A549 (cell line): Measurements from ENCODE around the gene CACNA2D2. TPM values are rescaled to one million over a fixed set of nuclear protein-coding genes. Genes with fewer than 3 reads are reported as not detected.

Source experiments
- ATAC-seq, 2 experiments: fragments of 200-7000 bp in 1 of 2; fragments of >200 bp in 1 of 2; cut with Nextera tagmentation in 1 of 2; cut with Tn5 transposase in 1 of 2; 3 replicates each; pipeline versions ENCODE4 v1.8.0 to v1.9.1; 2018 to 2020; ENCODE audit warnings: mild to moderate bottlenecking in 1 of 2, moderate library complexity in 1 of 2
- CTCF ChIA-PET: fragments of 300-600 bp; sonication (Branson Sonifier 250); formaldehyde crosslinking; extraction: SDS; loops from one replicate; lab custom pipeline; 2021; ENCODE audit warnings: antibody characterized with exemption, inconsistent platforms; lab: Yijun Ruan, JAX
- POLR2A ChIA-PET: fragments of 350-600 bp; formaldehyde crosslinking; extraction: SDS; loops from one replicate; lab custom pipeline; 2021; ENCODE audit warnings: antibody characterized with exemption, inconsistent platforms; lab: Yijun Ruan, JAX
- DNase-seq, 2 experiments: peaks; one replicate each; pipeline versions ENCODE4 v3.0.0 to v3.0.0-alpha.2; 2011 to 2016; ENCODE audit warnings: low read depth in 1 of 2, low spot score in 1 of 2
- FAIRE-seq: peaks from 2 replicates; lab custom pipeline; 2011; peaks lifted over from hg19 to GRCh38; lab: Jason Lieb, UNC
- H3K27ac ChIP-seq, 2 experiments: fragments of >200 bp; sonication (Bioruptor Twin); formaldehyde crosslinking; 3 replicates each; pipeline ENCODE4 v1.5.1; 2016 to 2017
- H3K4me1 ChIP-seq: fragments of >200 bp; sonication (Bioruptor Twin); formaldehyde crosslinking; 3 replicates; pipeline ENCODE4 v1.6.1; 2016
- H3K4me2 ChIP-seq: fragments of >200 bp; sonication (Bioruptor Twin); formaldehyde crosslinking; 3 replicates; pipeline ENCODE4 v1.6.1; 2016
- H3K4me3 ChIP-seq: fragments of >200 bp; sonication (Bioruptor Twin); formaldehyde crosslinking; 3 replicates; pipeline ENCODE4 v1.5.1; 2016
- H3K9me3 ChIP-seq: fragments of >200 bp; sonication (Bioruptor Twin); formaldehyde crosslinking; 3 replicates; pipeline ENCODE4 v1.6.1; 2016
- ATOH8 ChIP-seq: fragments of 250-450 bp; sonication (Bioruptor Pico); IDR thresholded peaks from 2 replicates; pipeline ENCODE4 v1.5.0; 2020; ENCODE audit warnings: low read depth, mild to moderate bottlenecking, moderate library complexity
- CBX2 ChIP-seq: fragments of 200-600 bp; sonication (generic); IDR thresholded peaks from 2 replicates; pipeline ENCODE4 v1.6.1; 2016; ENCODE audit warnings: low read depth, mild to moderate bottlenecking, borderline replicate concordance
- CBX8 ChIP-seq: fragments of 200-600 bp; sonication (generic); IDR thresholded peaks from 2 replicates; pipeline ENCODE4 v1.6.1; 2016
- CHD2 ChIP-seq: fragments of 150-350 bp; IDR thresholded peaks from 2 replicates; pipeline ENCODE4 v1.6.1; 2014; ENCODE audit warnings: low read length; ENCODE audit not compliant: partially characterized antibody
- CTCF ChIP-seq: fragments of >200 bp; sonication (Bioruptor Twin); formaldehyde crosslinking; IDR thresholded peaks from 3 replicates; pipeline ENCODE4 v1.5.1; 2016
- E2F6 ChIP-seq: IDR thresholded peaks from 2 replicates; pipeline ENCODE4 v1.6.1; 2012; ENCODE audit warnings: low read depth, borderline replicate concordance
- ELK1 ChIP-seq: fragments of 150-350 bp; IDR thresholded peaks from 2 replicates; pipeline ENCODE4 v1.6.1; 2014; ENCODE audit warnings: low read depth, mild to moderate bottlenecking, low read length
- ESRRA ChIP-seq: fragments of 150-350 bp; IDR thresholded peaks from 2 replicates; pipeline ENCODE4 v1.6.1; 2014; ENCODE audit warnings: mild to moderate bottlenecking, low read length, borderline replicate concordance
- FOSB ChIP-seq: fragments of 250-450 bp; sonication (Bioruptor Pico); IDR thresholded peaks from 2 replicates; pipeline ENCODE4 v1.5.0; 2020; ENCODE audit warnings: mild to moderate bottlenecking, moderate library complexity
- FOXS1 ChIP-seq: fragments of 250-450 bp; sonication (Bioruptor Pico); IDR thresholded peaks from 2 replicates; pipeline ENCODE4 v1.5.0; 2020; ENCODE audit warnings: mild to moderate bottlenecking, moderate library complexity
- HMGXB4 ChIP-seq: fragments of 250-450 bp; sonication (Bioruptor Pico); IDR thresholded peaks from 2 replicates; pipeline ENCODE4 v1.5.0; 2021; ENCODE audit warnings: mild to moderate bottlenecking, moderate library complexity, borderline replicate concordance
- KDM5A ChIP-seq: fragments of 200-600 bp; sonication (generic); IDR thresholded peaks from 2 replicates; pipeline ENCODE4 v1.6.1; 2016; ENCODE audit warnings: antibody characterized with exemption, mild to moderate bottlenecking
- MYC ChIP-seq: IDR thresholded peaks from 2 replicates; pipeline ENCODE4 v1.6.1; 2012; ENCODE audit warnings: mild to moderate bottlenecking, inconsistent platforms, low read length, improper control_type of control experiment, borderline replicate concordance
- NFE2L2 ChIP-seq: fragments of 150-350 bp; conservative IDR thresholded peaks from 2 replicates; pipeline ENCODE4 v1.6.1; 2014; ENCODE audit warnings: low read length
- RAD21 ChIP-seq, 2 experiments: fragments of >200 bp in 1 of 2; sonication (Bioruptor Twin) in 1 of 2; formaldehyde crosslinking in 1 of 2; IDR thresholded peaks in 1 of 2; conservative IDR thresholded peaks in 1 of 2; 2 replicates in 1 of 2; 3 replicates in 1 of 2; pipeline ENCODE4 v1.6.1; 2012 to 2018; ENCODE audit warnings: inconsistent platforms in 1 of 2
- REST ChIP-seq: fragments of 200-600 bp; sonication (generic); IDR thresholded peaks from 2 replicates; pipeline ENCODE4 v1.6.1; 2016; ENCODE audit warnings: antibody characterized with exemption, mild to moderate bottlenecking, moderate library complexity
- RNF2 ChIP-seq: fragments of 200-600 bp; sonication (generic); IDR thresholded peaks from 2 replicates; pipeline ENCODE4 v1.6.1; 2016; ENCODE audit warnings: low read depth, mild to moderate bottlenecking, antibody characterized with exemption, moderate library complexity, borderline replicate concordance
- SMC3 ChIP-seq: fragments of >200 bp; sonication (Bioruptor Twin); formaldehyde crosslinking; IDR thresholded peaks from 3 replicates; pipeline ENCODE4 v1.6.1; 2018; ENCODE audit warnings: inconsistent platforms
- TP53 ChIP-seq: fragments of 250-450 bp; sonication (Bioruptor Pico); IDR thresholded peaks from 2 replicates; pipeline ENCODE4 v1.5.0; 2021; ENCODE audit warnings: mild to moderate bottlenecking, moderate library complexity
- USF2 ChIP-seq: fragments of 450-650 bp; IDR thresholded peaks from 2 replicates; pipeline ENCODE4 v1.6.1; 2014; ENCODE audit warnings: antibody characterized with exemption
- WGBS: methylation state at CpG from one replicate; pipeline ENCODE4 v1.1.6; 2017; ENCODE audit errors: missing lambda C conversion rate; 5-methylcytosine and 5-hydroxymethylcytosine counted together
- polyA plus RNA-seq, 4 experiments: library from polyadenylated mRNA; depleted of rRNA in 3 of 4; stranded (reverse); fragments of >200 nt; fragmentation: RNase III in 1 of 4; extraction: RNeasy Plus Mini Kit Qiagen cat#74134 plus additional on column Dnase treatment in 1 of 4; gene quantifications; 2 replicates in 3 of 4; 3 replicates in 1 of 4; pipeline ENCODE4 v1.2.3, GENCODE V29; 2011 to 2017

Gene CACNA2D2
- polyA plus RNA-seq, 2 of the 4 experiments (the other 2 are of a cell fraction): 0.21 to 0.75 TPM

- H3K4me1 ChIP-seq: no peaks in the 10 kb centered on the region
- H3K27ac ChIP-seq: no peak overlapping the region
- no peak overlapping the region for H3K4me3 ChIP-seq
- no peaks in the 10 kb centered on the region for H3K9me3 ChIP-seq
- no peak overlapping the region for H3K4me2 ChIP-seq
- POLR2A ChIA-PET: no interaction called here
- peak; percentile 75; the same call in 1 of the 2 replicates for TF ChIP-seq ESRRA
- peak; percentile 43 for TF ChIP-seq SMC3
- peak; percentile 65 for TF ChIP-seq CTCF
- TF ChIP-seq FOXS1 (CRISPR knock-in tag): no peak
- TF ChIP-seq RAD21 (conservative IDR thresholded peaks at IDR 0.05 in 1 of 2, IDR thresholded peaks at IDR 0.05 in 1 of 2): peak; percentile 52 to 71
- TF ChIP-seq CBX8: no peak
- TF ChIP-seq NFE2L2: no peak
- TF ChIP-seq, all 56 proteins: peak for 4
- FAIRE-seq (no peak), ATAC-seq (peak; percentile 83 to 95), DNase-seq (peak; percentile 35 to 67)
- WGBS: 8% methylated on average over 5 of the region's 5 CpGs
- CTCF ChIA-PET: interaction anchor here (0.6 to 3.3 kb wide), 14 partner anchors 10 to 217 kb away, joined by 3 to 16 read pairs (median 4); no protein-coding TSS in a partner anchor
Observed at GRCh38 chr3:50436114-50436674, 67.2 kb downstream of the CACNA2D2 start.

GRCh38 chr3:50435371-50436113, 67.9 kb downstream of the CACNA2D2 start:
- TF ChIP-seq KDM5A (no peak), ELK1 (no peak), REST (no peak), NFE2L2 (no peak), FOSB (CRISPR knock-in tag) (no peak), ATOH8 (CRISPR knock-in tag) (no peak), CBX2 (no peak), FOXS1 (CRISPR knock-in tag) (no peak), E2F6 (no peak), TP53 (no peak), CHD2 (no peak), RNF2 (no peak), MYC (no peak), HMGXB4 (no peak), USF2 (no peak)
- TF ChIP-seq, all 56 proteins: peak for 0
- DNase-seq (no peak), ATAC-seq (peak in 1 of 2 experiments; percentile 48; a peak in 3 of 6 replicates), FAIRE-seq (no peak)
- Histone ChIP-seq H3K4me2 (no peak overlapping the region), H3K9me3 (no peaks in the 10 kb centered on the region), H3K4me1 (no peaks in the 10 kb centered on the region), H3K4me3 (no peak overlapping the region), H3K27ac (no peak overlapping the region)
- POLR2A ChIA-PET: no interaction called here
- WGBS: 26% methylated on average over 12 of the region's 12 CpGs
- CTCF ChIA-PET: interaction anchor here (0.6 to 3.3 kb wide), 11 partner anchors 9 to 217 kb away, joined by 3 to 16 read pairs (median 4); no protein-coding TSS in a partner anchor
